ENCODE data around the gene DNAJC19. TPM values are rescaled to one million over a fixed set of nuclear protein-coding genes. Genes with fewer than 3 reads are reported as not detected.

The DNAJC19 gene
- total RNA-seq, 1 experiment from 2014 or later, result 82.0 TPM

DNA sequence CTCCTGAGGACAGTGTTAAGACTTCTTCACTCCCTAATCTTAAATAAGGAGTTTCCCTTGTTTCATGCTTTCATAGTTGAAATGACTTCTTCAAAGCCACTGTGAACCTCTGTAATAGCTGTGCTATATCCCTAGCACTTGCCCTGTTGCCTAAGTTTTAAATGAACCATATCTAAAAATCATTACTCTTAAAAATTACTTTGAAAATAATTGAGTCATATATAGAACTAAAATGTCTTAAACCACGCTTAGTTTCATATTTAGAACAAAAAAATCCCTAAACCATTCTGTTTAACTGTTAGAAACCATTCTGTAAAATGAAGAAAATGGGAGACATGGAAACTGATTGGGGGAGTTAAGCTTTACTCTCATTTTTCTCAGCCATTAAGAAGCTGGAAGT lies 29.8 kb downstream of the DNAJC19 start:
- Histone ChIP-seq H4K91ac (ENCODE audit: insufficient read length, low read depth, low read length) (no peak overlapping the region), H3K79me1 (ENCODE audit: insufficient read depth, low read depth, low read length, poor library complexity, severe bottlenecking) (no peaks in the 10 kb centered on the region), H2AK5ac (ENCODE audit: insufficient read length, low read length) (no peak overlapping the region), H3K14ac (ENCODE audit: insufficient read depth, low read length) (no peak overlapping the region), H2BK20ac (ENCODE audit: low read depth, low read length, poor library complexity, severe bottlenecking) (no peak overlapping the region), H3K4me1 (ENCODE audit: insufficient read depth, low read length) (no peaks in the 10 kb centered on the region), H3T11ph (ENCODE audit: low read length) (no peak overlapping the region), H4K5ac (ENCODE audit: insufficient read length, low read depth, low read length) (no peak overlapping the region), H3K23me2 (ENCODE audit: insufficient read length, low read depth, low read length, poor library complexity, severe bottlenecking) (no peaks in the 10 kb centered on the region), H2BK120ac (ENCODE audit: low read depth, low read length, poor library complexity, severe bottlenecking) (no peak overlapping the region), H3K27ac (ENCODE audit: insufficient read length, low read depth, low read length) (no peak overlapping the region), H3K4me2 (ENCODE audit: insufficient read depth, insufficient read length, low read length) (no peak overlapping the region), H2BK15ac (ENCODE audit: low read depth, low read length) (no peak overlapping the region), H3K27me3 (ENCODE audit: insufficient read depth, low read length) (no peaks in the 10 kb centered on the region), H3K4ac (ENCODE audit: low read depth, low read length) (no peak overlapping the region), H2AFZ (ENCODE audit: low read length) (no peak overlapping the region), H4K8ac (replicated peaks; ENCODE audit: insufficient read length, low read depth, low read length) (no peak overlapping the region), H3K23ac (ENCODE audit: insufficient read length, low read depth, low read length) (no peak overlapping the region), H4K20me1 (ENCODE audit: control insufficient read depth, insufficient read depth, insufficient read length) (no peaks in the 10 kb centered on the region), H2BK12ac (ENCODE audit: insufficient read length, low read depth, low read length) (no peak overlapping the region), H2BK5ac (ENCODE audit: insufficient read length, low read length) (no peak overlapping the region), H3K9ac (ENCODE audit: extremely low read depth, insufficient read length, low read length) (no peak overlapping the region), H3K79me2 (ENCODE audit: insufficient read depth, low read length) (no peaks in the 10 kb centered on the region; the same call in 1 of the 2 replicates), H3K9me3 (ENCODE audit: control insufficient read depth, low read depth, low read length) (no peaks in the 10 kb centered on the region), H3K56ac (ENCODE audit: insufficient read length, low read depth, low read length) (no peak overlapping the region), H3K18ac (ENCODE audit: insufficient read length, low read depth, low read length) (no peak overlapping the region)
- Mint-ChIP-seq H3K36me3 (ENCODE audit: insufficient read depth in 1 of 3, low read depth in 3 of 3) (peaks cover 43 to 86% (median 80%) of the 10 kb centered on the region in 3 experiments), H3K9me3 (no peaks in the 10 kb centered on the region), H3K4me1 (no peaks in the 10 kb centered on the region), H3K27me3 (ENCODE audit: low read depth) (no peaks in the 10 kb centered on the region), H3K27ac (peak overlapping the region in 1 of 3 experiments; percentile 61; a peak in 1 of 7 replicates), H3K4me3 (no peak overlapping the region)
- TF ChIP-seq, protein P1, sequence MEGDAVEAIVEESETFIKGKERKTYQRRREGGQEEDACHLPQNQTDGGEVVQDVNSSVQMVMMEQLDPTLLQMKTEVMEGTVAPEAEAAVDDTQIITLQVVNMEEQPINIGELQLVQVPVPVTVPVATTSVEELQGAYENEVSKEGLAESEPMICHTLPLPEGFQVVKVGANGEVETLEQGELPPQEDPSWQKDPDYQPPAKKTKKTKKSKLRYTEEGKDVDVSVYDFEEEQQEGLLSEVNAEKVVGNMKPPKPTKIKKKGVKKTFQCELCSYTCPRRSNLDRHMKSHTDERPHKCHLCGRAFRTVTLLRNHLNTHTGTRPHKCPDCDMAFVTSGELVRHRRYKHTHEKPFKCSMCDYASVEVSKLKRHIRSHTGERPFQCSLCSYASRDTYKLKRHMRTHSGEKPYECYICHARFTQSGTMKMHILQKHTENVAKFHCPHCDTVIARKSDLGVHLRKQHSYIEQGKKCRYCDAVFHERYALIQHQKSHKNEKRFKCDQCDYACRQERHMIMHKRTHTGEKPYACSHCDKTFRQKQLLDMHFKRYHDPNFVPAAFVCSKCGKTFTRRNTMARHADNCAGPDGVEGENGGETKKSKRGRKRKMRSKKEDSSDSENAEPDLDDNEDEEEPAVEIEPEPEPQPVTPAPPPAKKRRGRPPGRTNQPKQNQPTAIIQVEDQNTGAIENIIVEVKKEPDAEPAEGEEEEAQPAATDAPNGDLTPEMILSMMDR (conservative IDR thresholded peaks at IDR 0.05), result no peak
- no CpG with 5 or more reads among the region's 1 CpG for WGBS (ENCODE audit: extremely low coverage, insufficient read length, low lambda C conversion rate)
- no peak for DNase-seq
